K562 (cell line): ENCODE data around the gene FBXW7. TPM values are rescaled to one million over a fixed set of nuclear protein-coding genes. Genes with fewer than 3 reads are reported as not detected.

ENCODE experiments used
- ATAC-seq: fragments of 200-7000 bp; cut with Tn5 transposase; 3 replicates; pipeline ENCODE4 v1.9.1; 2020; ENCODE audit warnings: moderate library complexity
- BruUV-seq: library from RNA; stranded (reverse); fragments of 400-500 nt; replicated peaks from 2 replicates; lab custom pipeline; 2021; lab: Mats Ljungman, UMichigan
- CTCF ChIA-PET: fragments of 300-600 bp; formaldehyde crosslinking; extraction: SDS; loops from one replicate; lab custom pipeline; 2021; ENCODE audit warnings: low intra/inter-chr PET ratio; lab: Yijun Ruan, JAX
- POLR2A ChIA-PET: fragments of 300-600, 350-650 bp; sonication (Branson Sonifier 250); formaldehyde crosslinking; extraction: SDS; loops from one replicate; lab custom pipeline; 2021; ENCODE audit warnings: antibody characterized with exemption, inconsistent platforms; lab: Yijun Ruan, JAX
- DNase-seq, 4 experiments: peaks; one replicate each; pipeline versions ENCODE4 v3.0.0 to v3.0.0-alpha.2; 2011 to 2018; ENCODE audit warnings: low spot score in 3 of 4, mixed read lengths in 3 of 4; ENCODE audit errors: extremely low read depth in 1 of 4
- FAIRE-seq: peaks from 2 replicates; lab custom pipeline; 2011; peaks lifted over from hg19 to GRCh38; lab: Jason Lieb, UNC
- H2AFZ ChIP-seq: 2 replicates; pipeline ENCODE4 v1.6.0; 2011; ENCODE audit warnings: low read depth, low read length, control low read depth, inconsistent platforms
- H3K27ac ChIP-seq: fragments of 200-600 bp; 3 replicates; pipeline ENCODE4 v1.8.0; 2011; ENCODE audit warnings: low read depth, mild to moderate bottlenecking, control low read depth, inconsistent platforms, low read length, moderate library complexity, mixed read lengths; ENCODE audit errors: extremely low read depth
- H3K27me3 ChIP-seq, 2 experiments: fragments of 300-600 bp in 1 of 2; 2 replicates in 1 of 2; 3 replicates in 1 of 2; pipeline versions ENCODE4 v1.6.0 to v1.8.0; 2011; ENCODE audit warnings: inconsistent platforms in 2 of 2, low read length in 2 of 2, mild to moderate bottlenecking in 1 of 2, mixed read lengths in 1 of 2, moderate library complexity in 1 of 2; ENCODE audit not compliant: control insufficient read depth in 2 of 2, insufficient read depth in 2 of 2
- H3K36me3 ChIP-seq: fragments of 300-600 bp; 3 replicates; pipeline ENCODE4 v1.8.0; 2011; ENCODE audit warnings: mild to moderate bottlenecking, low read length, inconsistent platforms; ENCODE audit not compliant: control insufficient read depth, insufficient read depth
- H3K4me1 ChIP-seq, 2 experiments: fragments of 200-600 bp in 1 of 2; replicated peaks in 1 of 2; 2 replicates in 1 of 2; 3 replicates in 1 of 2; pipeline versions ENCODE4 v1.5.1 to v1.8.0; 2011; ENCODE audit warnings: inconsistent platforms in 2 of 2, low read length in 2 of 2, mild to moderate bottlenecking in 1 of 2, mixed read lengths in 1 of 2, moderate library complexity in 1 of 2; ENCODE audit not compliant: control insufficient read depth in 2 of 2, insufficient read depth in 2 of 2
- H3K4me2 ChIP-seq: 2 replicates; pipeline ENCODE4 v1.6.1; 2011; ENCODE audit warnings: low read length, control low read depth, inconsistent platforms, mixed read lengths; ENCODE audit not compliant: insufficient read depth
- H3K4me3 ChIP-seq: fragments of 200-600 bp; sonication (generic), shearing (Covaris generic); 2 replicates; pipeline ENCODE4 v1.5.1; 2016; ENCODE audit warnings: control low read depth, inconsistent platforms
- H3K79me2 ChIP-seq: fragments of 200-600 bp; 3 replicates; pipeline ENCODE4 v1.8.0; 2011; ENCODE audit warnings: low read length, inconsistent platforms; ENCODE audit not compliant: control insufficient read depth, insufficient read depth
- H3K9ac ChIP-seq, 2 experiments: 2 replicates each; pipeline versions ENCODE4 v1.6.0 to v1.6.1; 2011; ENCODE audit warnings: low read depth in 2 of 2, low read length in 2 of 2, control low read depth in 1 of 2, inconsistent platforms in 1 of 2, mild to moderate bottlenecking in 1 of 2, mixed read lengths in 1 of 2; ENCODE audit not compliant: insufficient read depth in 1 of 2
- H3K9me1 ChIP-seq: one replicate; pipeline ENCODE4 v1.6.0; 2011; ENCODE audit warnings: inconsistent platforms, mild to moderate bottlenecking, low read length, moderate library complexity; ENCODE audit not compliant: control insufficient read depth, insufficient read depth
- H3K9me3 ChIP-seq: replicated peaks from 2 replicates; pipeline ENCODE4 v1.5.1; 2011; ENCODE audit warnings: low read depth, low read length, inconsistent platforms; ENCODE audit not compliant: control insufficient read depth, insufficient read depth
- H4K20me1 ChIP-seq: replicated peaks from 2 replicates; pipeline ENCODE4 v1.6.1; 2011; ENCODE audit warnings: low read length, inconsistent platforms, mixed read lengths; ENCODE audit not compliant: control insufficient read depth, insufficient read depth
- BRCA1 ChIP-seq, 2 experiments: fragments of 450-650 bp in 1 of 2; sonication (generic) in 1 of 2; formaldehyde crosslinking in 1 of 2; IDR thresholded peaks; 2 replicates each; pipeline versions ENCODE4 v1.5.0 to v1.6.1; 2017 to 2020; ENCODE audit warnings: mild to moderate bottlenecking in 1 of 2, missing genetic modification reagents in 1 of 2
- GTF2E2 ChIP-seq: fragments of 200-800 bp; sonication (Bioruptor generic); IDR thresholded peaks from 2 replicates; pipeline ENCODE4 v1.6.1; 2016; ENCODE audit warnings: missing genetic modification characterization, missing compliant biosample characterization
- HNRNPK ChIP-seq: fragments of 200-400 bp; formaldehyde crosslinking; IDR thresholded peaks from one replicate; pipeline ENCODE4 v1.6.1; 2018; ENCODE audit warnings: mild to moderate bottlenecking, low read depth, low read length; ENCODE audit not compliant: poor library complexity, severe bottlenecking
- KAT7 ChIP-seq: sonication (generic); formaldehyde crosslinking; IDR thresholded peaks from 2 replicates; pipeline ENCODE4 v1.8.0; 2022; ENCODE audit warnings: missing genetic modification reagents, mild to moderate bottlenecking, borderline replicate concordance
- RFX5 ChIP-seq: IDR thresholded peaks from 2 replicates; pipeline ENCODE4 v1.6.1; 2011; ENCODE audit warnings: low read depth, mild to moderate bottlenecking, improper control_type of control experiment, low read length
- SRSF3 ChIP-seq: fragments of 200-400 bp; formaldehyde crosslinking; IDR thresholded peaks from 2 replicates; pipeline ENCODE4 v1.6.1; 2016; ENCODE audit warnings: mild to moderate bottlenecking, low read length, moderate library complexity; ENCODE audit not compliant: insufficient read depth
- ZC3H8 ChIP-seq: fragments of 450-650 bp; IDR thresholded peaks from 2 replicates; pipeline ENCODE4 v1.6.1; 2017
- ZFX ChIP-seq: sonication (generic); formaldehyde crosslinking; IDR thresholded peaks from 2 replicates; pipeline ENCODE4 v1.8.0; 2022; ENCODE audit warnings: mild to moderate bottlenecking, missing genetic modification reagents, moderate library complexity
- WGBS: fragments of 100-300 bp; shearing (Covaris generic); methylation state at CpG from one replicate; pipeline ENCODE4 v1.1.6; 2016; ENCODE audit warnings: low coverage, mixed read lengths; ENCODE audit not compliant: insufficient coverage; ENCODE audit errors: missing lambda C conversion rate; 5-methylcytosine and 5-hydroxymethylcytosine counted together
- in situ Hi-C: fragments of 300-500 bp; cut with MboI; formaldehyde crosslinking; loops from 4 replicates; pipeline ENCODE4 v1.15.0; 2018; ENCODE audit warnings: inconsistent platforms, mixed read lengths
- intact Hi-C: fragments of 100-400 bp; cut with micrococcal nuclease; formaldehyde crosslinking; loops from 2 replicates; pipeline ENCODE4 v1.14.2; 2022
- polyA plus RNA-seq, 8 experiments: library from polyadenylated mRNA; depleted of rRNA in 4 of 8; stranded (reverse) in 5 of 8; unstranded in 3 of 8; fragments of >200 nt; fragmentation: Nextera tagmentation in 2 of 8; fragmentation: Illumina TruSeq in 1 of 8; extraction: Ambion mirVana in 2 of 8; extraction: Trizol in 1 of 8; gene quantifications; 2 replicates each; pipeline versions ENCODE4 v1.2.1 to v1.2.3, GENCODE V29; 2011 to 2014; ENCODE audit warnings: inconsistent platforms in 1 of 8, missing spikeins in 1 of 8
- total RNA-seq, 7 experiments: library from RNA; depleted of rRNA in 6 of 7; stranded (reverse); fragments of >200 nt in 6 of 7; fragmentation: Illumina TruSeq in 2 of 7; extraction: Trizol in 2 of 7; gene quantifications; 2 replicates each; pipeline versions ENCODE4 v1.2.1 to v1.2.3, GENCODE V29; 2011 to 2021; ENCODE audit warnings: low replicate concordance in 1 of 7
- TF ChIP-seq, protein P1 (sequence below), 2 experiments: IDR thresholded peaks; 2 replicates each; pipeline ENCODE4 v1.6.1; 2012; ENCODE audit warnings: improper control_type of control experiment in 2 of 2, low read depth in 2 of 2, low read length in 2 of 2, borderline replicate concordance in 1 of 2
- TF ChIP-seq, protein P2 (sequence below): fragments of 250-450 bp; sonication (Bioruptor Pico); IDR thresholded peaks from 2 replicates; pipeline ENCODE4 v1.4.0; 2020; ENCODE audit warnings: mild to moderate bottlenecking, moderate library complexity
- TF ChIP-seq, protein P3 (sequence below): sonication (generic); formaldehyde crosslinking; IDR thresholded peaks from 2 replicates; pipeline ENCODE4 v1.8.0; 2022; ENCODE audit warnings: mild to moderate bottlenecking, missing genetic modification reagents

FBXW7 gene
- total and polyA plus RNA-seq, 9 of the 15 experiments (the other 6 are each of a cell fraction or from before 2014, with no cell fraction given) = 6.8 to 44.2 (median 16.4) TPM

DNA sequence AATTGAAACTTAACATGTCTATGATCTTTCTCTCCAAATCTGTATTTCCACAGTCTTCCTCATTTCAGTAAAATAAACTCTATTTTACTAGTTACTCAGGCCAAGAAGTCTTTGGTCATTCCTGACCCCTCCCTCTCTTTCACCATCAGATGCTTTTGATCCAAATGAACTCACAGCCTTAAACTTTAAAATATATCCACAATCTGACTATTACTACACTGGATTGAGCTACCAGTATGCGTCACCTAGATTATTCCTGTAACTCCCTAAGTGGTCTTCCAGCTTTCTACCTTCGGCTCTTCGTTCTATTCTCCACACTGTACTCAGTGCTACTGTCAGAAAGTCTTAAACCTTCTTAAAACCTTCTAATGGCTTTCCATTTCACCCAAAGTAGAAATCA is 195.1 kb downstream of the FBXW7 start:
- no TSS peak for BruUV-seq
- WGBS = 100% methylated on average over 3 of the region's 3 CpGs

More for the DNA sequence above, 195.1 kb downstream of the FBXW7 start:
- in situ Hi-C loops = no loop called here
- no peak overlapping the region for H3K27ac ChIP-seq
- no peaks in the 10 kb centered on the region for H3K9me1 ChIP-seq
- intact Hi-C loops = no loop called here
- 0 out of 3 replicates have a peak, but pooled peaks cover 3% of the 10 kb centered on the region for H3K36me3 ChIP-seq
- no peak overlapping the region for H2AFZ ChIP-seq
- H3K9ac ChIP-seq = no peak overlapping the region
- H3K79me2 ChIP-seq = no peaks in the 10 kb centered on the region
- no peaks in the 10 kb centered on the region for H3K9me3 ChIP-seq
- no peak for TF ChIP-seq ZC3H8
- TF ChIP-seq RFX5 = no peak
- TF ChIP-seq SRSF3 = no peak
- TF ChIP-seq ZFX (CRISPR knock-in tag) = no peak
- no peak for TF ChIP-seq HNRNPK
- TF ChIP-seq GTF2E2 (tag) = no peak
- TF ChIP-seq, protein P1, sequence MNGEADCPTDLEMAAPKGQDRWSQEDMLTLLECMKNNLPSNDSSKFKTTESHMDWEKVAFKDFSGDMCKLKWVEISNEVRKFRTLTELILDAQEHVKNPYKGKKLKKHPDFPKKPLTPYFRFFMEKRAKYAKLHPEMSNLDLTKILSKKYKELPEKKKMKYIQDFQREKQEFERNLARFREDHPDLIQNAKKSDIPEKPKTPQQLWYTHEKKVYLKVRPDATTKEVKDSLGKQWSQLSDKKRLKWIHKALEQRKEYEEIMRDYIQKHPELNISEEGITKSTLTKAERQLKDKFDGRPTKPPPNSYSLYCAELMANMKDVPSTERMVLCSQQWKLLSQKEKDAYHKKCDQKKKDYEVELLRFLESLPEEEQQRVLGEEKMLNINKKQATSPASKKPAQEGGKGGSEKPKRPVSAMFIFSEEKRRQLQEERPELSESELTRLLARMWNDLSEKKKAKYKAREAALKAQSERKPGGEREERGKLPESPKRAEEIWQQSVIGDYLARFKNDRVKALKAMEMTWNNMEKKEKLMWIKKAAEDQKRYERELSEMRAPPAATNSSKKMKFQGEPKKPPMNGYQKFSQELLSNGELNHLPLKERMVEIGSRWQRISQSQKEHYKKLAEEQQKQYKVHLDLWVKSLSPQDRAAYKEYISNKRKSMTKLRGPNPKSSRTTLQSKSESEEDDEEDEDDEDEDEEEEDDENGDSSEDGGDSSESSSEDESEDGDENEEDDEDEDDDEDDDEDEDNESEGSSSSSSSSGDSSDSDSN (IDR thresholded peaks at IDR 0.05; ENCODE audit: borderline replicate concordance in 1 of 2, low read depth in 2 of 2, low read length in 2 of 2) = no peak
- TF ChIP-seq, protein P2, sequence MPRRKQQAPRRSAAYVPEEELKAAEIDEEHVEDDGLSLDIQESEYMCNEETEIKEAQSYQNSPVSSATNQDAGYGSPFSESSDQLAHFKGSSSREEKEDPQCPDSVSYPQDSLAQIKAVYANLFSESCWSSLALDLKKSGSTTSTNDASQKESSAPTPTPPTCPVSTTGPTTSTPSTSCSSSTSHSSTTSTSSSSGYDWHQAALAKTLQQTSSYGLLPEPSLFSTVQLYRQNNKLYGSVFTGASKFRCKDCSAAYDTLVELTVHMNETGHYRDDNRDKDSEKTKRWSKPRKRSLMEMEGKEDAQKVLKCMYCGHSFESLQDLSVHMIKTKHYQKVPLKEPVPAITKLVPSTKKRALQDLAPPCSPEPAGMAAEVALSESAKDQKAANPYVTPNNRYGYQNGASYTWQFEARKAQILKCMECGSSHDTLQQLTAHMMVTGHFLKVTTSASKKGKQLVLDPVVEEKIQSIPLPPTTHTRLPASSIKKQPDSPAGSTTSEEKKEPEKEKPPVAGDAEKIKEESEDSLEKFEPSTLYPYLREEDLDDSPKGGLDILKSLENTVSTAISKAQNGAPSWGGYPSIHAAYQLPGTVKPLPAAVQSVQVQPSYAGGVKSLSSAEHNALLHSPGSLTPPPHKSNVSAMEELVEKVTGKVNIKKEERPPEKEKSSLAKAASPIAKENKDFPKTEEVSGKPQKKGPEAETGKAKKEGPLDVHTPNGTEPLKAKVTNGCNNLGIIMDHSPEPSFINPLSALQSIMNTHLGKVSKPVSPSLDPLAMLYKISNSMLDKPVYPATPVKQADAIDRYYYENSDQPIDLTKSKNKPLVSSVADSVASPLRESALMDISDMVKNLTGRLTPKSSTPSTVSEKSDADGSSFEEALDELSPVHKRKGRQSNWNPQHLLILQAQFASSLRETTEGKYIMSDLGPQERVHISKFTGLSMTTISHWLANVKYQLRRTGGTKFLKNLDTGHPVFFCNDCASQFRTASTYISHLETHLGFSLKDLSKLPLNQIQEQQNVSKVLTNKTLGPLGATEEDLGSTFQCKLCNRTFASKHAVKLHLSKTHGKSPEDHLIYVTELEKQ (CRISPR knock-in tag) = no peak
- TF ChIP-seq KAT7 (CRISPR knock-in tag) = no peak
- TF ChIP-seq, protein P3, sequence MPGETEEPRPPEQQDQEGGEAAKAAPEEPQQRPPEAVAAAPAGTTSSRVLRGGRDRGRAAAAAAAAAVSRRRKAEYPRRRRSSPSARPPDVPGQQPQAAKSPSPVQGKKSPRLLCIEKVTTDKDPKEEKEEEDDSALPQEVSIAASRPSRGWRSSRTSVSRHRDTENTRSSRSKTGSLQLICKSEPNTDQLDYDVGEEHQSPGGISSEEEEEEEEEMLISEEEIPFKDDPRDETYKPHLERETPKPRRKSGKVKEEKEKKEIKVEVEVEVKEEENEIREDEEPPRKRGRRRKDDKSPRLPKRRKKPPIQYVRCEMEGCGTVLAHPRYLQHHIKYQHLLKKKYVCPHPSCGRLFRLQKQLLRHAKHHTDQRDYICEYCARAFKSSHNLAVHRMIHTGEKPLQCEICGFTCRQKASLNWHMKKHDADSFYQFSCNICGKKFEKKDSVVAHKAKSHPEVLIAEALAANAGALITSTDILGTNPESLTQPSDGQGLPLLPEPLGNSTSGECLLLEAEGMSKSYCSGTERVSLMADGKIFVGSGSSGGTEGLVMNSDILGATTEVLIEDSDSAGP (CRISPR knock-in tag) = no peak
- no peak for TF ChIP-seq BRCA1 (IDR thresholded peaks at IDR 0.05)
- no peak for TF ChIP-seq BRCA1 (CRISPR knock-in tag; IDR thresholded peaks at IDR 0.05)
- FAIRE-seq (no peak), ATAC-seq (no peak), DNase-seq (no peak)
- no peaks in the 10 kb centered on the region for H3K4me1 ChIP-seq
- no peak overlapping the region for H3K4me3 ChIP-seq
- H4K20me1 ChIP-seq = no peaks in the 10 kb centered on the region
- H3K4me2 ChIP-seq = no peak overlapping the region
- no peaks in the 10 kb centered on the region for H3K27me3 ChIP-seq
- ChIA-PET POLR2A (interaction anchor here (0.7 to 1.5 kb wide), 2 partner anchors 11 to 16 kb away, joined by 3 read pairs; no protein-coding TSS in a partner anchor), CTCF (no interaction called here)
